Kidney glomerular epithelial cell (primary cell): Measurements from ENCODE around the gene FLRT3.

Experiments
- DNase-seq: peaks from one replicate; lab custom pipeline; 2025; lab: John Stamatoyannopoulos, UW

FLRT3 gene

DNA sequence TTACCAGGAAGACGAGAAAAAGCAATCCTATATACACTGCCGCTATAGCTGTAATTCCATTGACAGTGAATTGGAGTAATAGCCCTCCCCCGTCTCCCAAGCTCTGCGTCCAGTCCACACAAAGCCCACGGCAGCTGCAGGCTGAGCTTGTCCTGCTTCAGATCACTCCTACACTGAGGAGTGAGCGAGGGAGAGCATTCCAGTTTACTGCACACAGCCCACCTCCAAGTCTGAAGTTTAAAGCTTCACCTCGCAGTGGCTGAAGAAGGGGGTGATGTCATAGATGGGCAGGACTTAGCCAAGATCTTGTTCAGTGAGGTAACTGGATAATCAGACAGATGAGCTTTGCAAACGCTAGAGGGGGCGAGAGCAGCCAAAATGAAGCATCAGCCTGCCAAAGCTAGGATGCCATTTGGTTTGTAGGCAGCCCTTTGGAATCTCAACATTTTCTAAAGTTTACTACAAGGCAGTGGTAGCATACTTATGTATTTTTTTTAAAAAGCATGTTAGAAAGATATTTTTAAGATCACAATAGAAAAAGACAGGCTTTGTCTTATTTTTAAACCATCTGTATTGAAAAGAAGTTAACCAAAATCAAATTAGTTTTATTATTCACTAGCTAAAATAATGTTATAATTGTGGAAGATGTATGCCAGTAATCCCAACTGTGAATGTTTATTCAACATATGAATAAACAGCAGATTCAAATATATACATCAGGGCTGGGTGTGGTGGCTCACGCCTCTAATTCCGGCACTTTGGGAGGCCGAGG lies at the start of gene FLRT3:
FLRT3 (minus strand) TSS at position 213 of the 772 bp plus-strand sequence. CDS start 10,106 bp downstream, outside the sequence.
- peak; percentile 98 for DNase-seq

DNA sequence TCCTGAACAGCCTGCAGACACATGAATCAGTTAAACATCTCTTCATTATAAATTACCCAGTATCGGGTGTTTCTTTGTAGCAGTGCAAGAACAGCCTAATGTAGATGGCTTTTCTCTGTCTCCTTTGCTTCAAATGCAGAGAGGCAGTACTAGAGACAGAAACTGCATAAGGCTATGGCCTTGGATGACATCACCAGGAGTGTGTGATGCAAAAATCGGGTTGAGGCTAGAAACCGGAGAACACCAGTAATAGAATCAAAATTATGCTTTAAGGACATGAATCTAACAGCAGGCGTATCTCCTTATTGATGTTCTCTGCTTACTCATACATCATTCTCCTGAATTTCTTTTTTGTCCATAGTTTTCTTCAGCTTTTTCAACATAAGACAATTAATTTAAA lies 49.3 kb upstream of the FLRT3 start:
- no peak for DNase-seq

DNA sequence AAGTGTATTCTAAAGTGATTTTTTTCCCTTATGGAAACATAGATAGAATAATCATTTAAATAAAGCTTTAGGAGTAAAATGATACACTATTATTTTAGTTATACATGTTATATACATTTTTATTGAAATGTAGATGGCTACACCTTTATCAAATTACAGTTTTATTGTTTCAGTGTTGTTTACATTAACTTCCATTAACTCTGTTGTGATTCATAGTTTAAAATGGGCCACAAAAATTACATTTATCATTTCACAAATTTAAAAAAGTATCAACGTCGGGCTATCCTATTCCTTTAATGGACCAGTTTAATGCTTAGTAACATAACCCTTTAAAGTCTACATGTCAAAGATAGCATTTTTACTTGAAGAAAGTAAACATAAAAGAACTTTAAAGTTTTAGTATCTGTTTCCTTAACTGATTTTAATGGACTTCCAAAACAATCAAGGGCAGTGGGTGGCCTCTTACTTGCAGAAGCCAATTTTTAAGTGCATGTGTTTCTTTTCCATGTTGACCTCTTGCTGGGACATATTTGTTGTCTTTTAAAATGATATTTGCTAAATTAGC lies 47.8 kb upstream of the FLRT3 start:
- no peak for DNase-seq

DNA sequence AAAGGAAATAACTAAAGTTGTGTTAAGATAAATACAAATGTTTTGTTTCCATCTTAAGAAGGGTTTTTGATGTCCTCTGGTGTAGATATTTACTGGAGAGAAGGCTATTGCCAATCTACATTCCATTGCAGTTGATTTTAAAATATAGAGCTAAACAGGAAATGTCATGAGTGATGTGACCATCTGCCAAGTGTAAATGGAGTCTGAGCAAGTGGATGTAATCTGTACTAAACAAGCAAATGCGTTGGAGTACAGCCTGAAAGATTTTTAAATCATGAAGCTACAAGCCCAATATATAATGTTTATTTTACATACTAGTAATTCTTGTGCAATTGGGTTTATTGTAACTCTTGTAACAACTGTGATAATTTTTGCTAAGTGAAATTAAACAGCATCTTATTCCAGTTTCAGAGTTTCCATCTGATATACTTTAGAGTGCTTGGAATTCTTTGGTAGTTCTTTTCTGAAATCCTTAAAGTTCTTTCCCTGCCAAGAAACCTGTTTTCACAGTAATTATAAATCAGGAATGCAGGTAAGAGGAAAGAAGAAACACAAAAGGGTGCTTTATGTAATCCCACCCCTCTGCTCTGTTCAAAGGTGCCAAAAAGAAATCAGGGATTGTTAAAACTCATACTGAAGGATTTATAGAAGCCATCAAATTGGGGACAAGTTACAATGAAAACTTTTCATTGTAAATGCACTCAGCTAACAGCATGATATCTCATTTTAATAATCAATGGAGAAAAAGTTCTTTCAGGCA lies 47.2 kb upstream of the FLRT3 start:
- no peak for DNase-seq

DNA sequence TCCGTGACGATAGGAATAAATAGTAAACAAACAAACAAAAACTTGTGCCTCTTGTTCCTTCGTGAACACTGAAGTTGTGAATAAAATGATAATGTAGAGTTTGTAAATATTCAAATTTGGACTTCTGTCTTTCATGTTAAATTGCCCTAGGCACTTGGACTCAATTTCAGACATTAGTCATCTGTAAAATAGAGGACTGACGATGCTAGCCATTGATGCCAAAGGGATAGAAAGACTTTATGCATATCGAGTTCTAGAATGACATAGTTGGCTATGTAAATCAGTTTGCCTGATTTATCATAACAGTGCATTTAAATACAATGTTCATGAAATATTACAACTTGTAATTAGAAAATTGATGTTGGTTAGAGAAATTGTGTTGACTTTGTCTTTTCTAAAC lies 45.9 kb upstream of the FLRT3 start:
- DNase-seq, result no peak

DNA sequence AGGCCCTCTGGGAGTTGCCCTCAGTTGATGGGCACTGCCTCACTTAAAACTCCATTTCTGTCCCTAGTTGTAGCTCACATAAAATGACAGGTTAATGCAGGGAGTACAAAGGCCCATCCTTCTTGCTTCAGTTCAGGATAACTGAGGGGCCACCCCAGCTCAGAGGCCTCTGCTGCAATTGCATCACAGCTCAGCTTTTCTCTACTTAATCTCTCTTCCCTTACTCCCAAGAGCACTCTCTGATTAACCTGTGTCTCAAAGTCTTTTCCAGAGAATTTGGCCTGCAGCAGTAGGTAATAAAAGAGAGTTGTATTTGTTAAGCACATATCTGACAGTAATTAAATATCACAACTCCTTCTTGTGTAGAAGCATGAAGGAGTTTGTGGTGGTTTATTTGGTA lies 40.9 kb upstream of the FLRT3 start:
- DNase-seq, result no peak

DNA sequence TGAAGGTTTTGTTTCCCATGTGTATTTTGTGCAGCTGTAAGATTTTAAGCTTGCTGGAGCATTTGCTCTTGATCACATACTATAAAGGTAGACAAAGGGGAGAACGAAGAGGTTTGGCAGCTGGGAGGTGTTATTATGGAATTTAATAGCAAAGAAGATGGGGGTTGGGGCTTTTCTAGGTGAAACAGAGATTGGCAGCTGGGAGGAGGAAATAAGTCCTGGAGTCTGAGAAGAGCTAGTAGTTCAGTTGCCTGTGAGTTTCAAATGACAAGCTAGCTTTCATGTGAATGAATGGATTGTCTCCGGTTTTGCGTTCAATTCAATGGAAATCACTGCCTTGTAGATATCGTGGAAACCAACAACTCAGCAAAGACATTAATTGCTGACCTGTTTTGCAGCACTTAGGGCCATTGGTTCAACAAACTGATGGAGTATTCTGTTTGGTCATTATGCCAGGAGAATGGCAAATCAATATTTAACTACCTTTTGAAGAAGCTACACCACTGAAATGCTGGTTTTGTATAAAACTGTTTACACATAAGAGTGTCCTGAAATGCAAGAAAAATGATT lies 38.1 kb upstream of the FLRT3 start:
- no peak for DNase-seq

DNA sequence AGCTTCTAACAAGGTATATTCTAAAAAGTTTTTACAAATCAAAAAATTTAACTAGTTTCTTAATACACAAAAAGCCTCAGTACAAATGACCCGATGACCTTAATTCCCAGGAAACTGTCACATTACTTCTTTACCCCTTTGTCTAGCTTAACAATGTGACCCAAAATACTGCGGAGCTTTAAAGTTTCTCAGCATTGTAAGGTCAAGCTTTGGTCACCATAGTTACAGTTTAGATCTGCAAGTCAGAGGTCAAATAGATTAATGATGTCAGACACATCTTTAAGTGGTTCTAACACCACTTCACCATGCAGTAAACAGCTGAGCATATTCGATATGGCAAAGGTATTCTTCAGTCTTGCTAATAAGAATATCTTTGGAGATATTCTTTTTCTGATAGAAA lies 36.8 kb upstream of the FLRT3 start:
- DNase-seq, result no peak

DNA sequence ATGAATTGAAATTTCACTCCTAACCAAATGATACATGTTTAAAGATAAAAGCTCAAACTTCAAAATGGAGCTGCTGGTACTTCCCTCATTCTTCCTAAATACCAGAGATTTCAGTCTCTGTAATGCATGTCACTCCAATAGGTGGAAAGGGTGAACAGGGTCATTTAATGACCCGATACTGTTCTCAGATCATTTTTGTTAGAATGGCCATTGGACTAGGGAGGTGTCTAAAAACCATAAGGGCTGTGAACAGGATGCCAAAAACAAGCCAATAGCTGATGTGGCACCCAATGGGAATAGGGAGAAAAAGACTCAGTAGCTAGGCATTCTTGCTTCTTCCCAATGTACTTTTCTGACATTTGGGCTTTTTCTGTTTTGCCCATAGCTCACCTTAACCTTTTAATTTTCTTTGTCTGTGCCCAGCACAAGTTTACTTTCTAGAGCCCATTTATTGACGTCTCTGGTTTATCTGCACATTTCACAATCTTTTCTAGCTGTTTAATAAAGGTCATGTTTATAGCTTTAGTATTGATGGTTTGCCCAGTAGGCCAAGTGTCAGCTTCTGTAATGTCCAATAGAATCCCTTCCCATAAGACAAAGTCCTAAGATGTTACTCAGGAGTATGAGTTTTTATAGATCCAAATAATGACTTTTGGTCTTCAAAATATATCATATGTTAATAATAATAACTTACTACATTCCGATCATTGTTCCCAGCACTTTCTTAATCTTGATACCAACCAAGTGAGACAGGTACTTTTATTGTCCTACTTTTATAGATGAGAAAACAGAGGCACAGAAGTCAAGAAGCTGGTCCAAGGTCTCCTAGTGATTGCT lies 24.3 kb upstream of the FLRT3 start:
- DNase-seq, result no peak

DNA sequence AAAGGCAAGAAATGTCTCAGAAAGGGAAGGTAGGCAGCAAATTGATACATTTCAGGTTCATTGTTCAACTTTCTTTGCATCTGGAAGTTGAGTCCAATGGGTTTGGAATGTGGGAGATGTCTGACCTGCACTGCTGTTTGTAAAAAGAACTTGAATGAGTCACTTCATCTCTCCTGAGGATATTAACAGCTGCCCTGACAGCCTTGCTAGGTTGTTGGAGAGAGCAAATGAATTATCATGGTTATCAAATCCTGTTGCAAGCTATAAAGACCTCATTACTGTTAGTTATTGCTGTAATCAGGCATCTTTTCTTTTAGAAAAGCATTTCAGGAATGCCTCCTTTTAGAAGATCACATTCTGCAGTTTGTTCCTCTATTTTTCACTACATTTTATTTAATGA lies 23.0 kb upstream of the FLRT3 start:
- peak; percentile 55 for DNase-seq

DNA sequence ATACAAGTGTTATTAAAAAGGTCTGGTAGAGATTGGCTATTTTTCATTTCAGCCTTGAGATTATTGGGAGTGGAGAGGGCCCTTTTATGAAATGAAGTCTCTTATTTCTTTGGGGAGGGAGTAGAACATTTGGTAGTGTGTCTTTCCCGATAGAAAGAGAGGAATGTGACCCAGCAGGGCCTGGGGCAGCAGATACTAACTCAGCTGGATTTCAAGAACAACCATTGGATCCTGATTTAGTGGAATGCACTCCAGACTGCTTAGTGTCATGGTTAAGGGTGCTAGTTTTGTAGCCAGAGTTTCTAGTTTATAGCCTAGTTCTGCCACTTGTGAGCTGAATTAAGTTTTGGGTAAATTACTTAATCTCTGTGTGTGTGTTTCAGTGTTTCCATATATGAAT lies 18.4 kb upstream of the FLRT3 start:
- no peak for DNase-seq

DNA sequence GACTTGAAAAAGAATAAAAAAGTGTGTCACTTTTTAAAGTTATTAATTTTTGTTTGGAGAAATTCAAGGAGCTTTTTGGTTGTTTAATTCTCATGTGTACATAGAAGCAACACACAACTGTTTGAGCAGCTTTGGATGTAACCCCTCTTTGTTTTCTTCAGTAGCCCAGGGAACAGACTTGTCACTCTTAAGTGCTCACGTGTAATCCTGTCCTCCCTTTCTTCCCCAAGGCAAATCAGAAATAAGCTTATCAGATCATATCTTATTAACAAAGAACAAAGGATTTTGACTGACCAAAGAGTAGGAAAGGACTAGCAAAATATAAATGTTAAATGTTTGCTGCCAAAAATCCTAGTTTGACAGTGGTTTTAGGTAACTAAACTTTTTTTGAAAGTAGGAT lies 7.3 kb upstream of the FLRT3 start:
- DNase-seq, result no peak

DNA sequence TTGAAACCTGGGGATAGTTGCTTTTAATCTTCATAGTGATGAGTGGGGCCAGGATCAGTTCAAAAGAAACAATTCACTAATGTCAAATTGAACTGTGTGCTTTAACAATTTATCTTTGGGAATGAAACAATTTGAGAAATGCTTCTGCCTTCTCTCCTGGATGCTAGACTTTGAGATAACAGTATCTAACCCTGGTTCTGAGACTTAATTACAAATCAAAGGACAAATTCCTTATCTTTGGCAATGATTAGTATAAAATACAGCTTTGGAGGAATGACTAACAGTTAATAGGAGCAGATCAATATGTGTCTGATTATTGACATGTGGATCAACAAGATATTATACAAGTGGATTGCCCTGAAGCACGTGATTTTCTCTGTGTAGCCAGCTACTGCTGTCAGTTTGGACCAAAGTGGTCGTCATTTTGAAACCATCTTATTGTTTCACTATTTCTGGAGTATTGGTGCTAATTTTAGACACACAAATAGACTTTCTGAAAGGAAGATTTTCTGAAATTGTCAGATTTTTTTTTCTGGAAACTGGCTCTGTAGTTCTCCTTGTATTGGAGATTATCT lies 6.2 kb upstream of the FLRT3 start:
- no peak for DNase-seq

DNA sequence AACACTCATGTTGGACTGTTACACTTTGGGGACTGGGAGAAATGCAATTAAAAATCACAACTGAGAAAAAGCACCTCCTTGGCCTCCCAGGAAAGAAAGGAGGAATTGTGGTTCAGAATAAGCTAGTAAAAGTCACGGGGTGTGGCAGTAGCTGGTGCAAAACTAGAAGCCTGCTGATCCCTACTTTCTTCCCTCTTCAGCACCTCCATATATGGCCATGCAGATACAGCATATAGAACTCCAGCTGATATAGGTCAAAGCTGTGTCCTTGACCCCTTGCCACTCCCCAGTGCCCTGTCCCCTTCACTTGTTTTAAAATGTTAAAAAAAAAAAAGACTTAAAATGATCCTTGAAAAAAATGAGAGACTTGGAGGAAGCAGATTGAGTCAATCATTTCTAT lies 5.5 kb upstream of the FLRT3 start:
- DNase-seq, result no peak

DNA sequence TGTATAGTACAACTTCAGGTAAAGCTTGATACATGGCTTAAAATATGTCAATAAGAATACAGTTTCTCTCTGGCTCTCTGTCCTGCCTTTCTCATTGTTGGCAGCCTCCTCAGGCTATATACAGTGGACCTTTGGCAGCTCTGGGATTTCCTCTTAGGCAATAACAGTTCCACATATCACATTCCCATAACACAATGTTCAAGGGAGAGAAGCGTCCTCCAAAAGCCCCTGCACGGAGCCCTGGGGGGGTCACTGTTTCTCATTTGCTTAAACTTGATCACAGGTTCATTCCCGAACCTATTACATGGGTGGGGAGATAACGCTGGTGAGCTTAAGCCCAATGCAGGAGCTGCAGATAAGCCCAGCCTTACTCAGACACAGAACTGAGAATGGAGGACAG lies 4.4 kb upstream of the FLRT3 start:
- DNase-seq, result no peak

DNA sequence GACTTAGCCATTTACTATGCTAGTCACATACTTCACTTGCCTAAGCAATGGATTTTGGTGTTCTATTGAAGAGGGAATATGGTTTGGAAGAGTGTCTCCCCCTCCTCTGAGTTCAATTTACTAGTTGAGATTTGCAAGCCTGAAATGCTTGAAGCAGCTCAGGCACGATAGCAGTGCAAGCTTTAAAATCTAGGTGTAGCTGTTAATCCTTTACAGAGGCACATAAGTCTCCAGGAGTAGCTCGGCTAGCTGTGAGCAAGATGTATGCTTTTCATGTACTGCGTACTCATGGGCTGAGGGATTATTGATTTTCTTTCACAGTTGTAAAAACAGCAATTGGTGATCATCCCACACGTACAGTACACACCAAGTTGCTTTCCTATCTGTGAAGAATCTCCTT lies 726 bp downstream of the FLRT3 start:
- peak; percentile 52 for DNase-seq

DNA sequence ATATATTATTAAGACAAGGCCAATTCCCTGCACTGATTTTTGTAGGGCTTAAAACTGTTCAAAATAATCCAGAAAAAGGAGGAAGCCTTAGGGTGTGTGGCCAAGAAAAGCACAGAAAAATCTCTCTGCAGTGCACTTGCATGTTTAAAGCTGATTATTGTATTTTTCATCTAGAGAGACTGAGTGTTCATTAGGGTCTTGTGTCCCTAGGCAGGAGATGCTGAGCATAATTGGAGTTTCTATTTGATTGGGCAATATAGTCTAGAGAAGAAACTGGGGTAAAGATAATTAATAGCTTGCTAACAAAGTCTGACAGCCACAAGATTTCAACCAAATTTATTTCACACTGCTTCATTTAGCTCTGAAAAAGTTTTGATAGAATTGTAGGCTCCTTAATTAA lies 2.4 kb downstream of the FLRT3 start:
- no peak for DNase-seq

DNA sequence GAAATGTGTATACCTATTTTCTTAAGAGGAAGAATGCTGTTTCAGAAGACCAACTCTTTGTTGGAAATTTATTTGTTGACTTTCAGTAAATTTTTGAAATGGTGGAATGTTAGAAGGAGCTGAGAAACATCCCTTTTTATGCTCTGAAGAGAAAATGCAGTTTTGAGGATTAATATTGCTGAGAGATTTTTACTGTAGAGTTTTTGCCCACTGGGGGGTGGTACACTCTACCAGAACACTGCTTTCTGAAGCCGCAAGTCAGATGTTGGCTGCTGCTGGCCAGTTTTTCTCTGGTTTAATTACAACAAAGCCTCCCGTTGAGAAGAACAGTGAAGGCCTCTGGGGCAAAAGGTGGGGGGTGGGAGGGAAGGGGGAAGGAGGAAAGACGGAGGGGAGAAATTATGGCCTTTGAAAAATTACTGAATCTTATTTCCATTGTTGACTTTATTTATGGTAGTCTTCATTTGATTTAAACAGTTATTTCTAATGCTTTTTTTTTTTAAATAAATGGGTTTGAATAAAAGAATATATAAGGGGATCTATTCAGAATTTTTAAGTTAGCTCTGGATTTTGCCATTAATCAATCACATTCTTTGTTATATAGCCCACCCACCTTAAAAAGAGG lies 3.0 kb downstream of the FLRT3 start:
- peak; percentile 72 for DNase-seq

DNA sequence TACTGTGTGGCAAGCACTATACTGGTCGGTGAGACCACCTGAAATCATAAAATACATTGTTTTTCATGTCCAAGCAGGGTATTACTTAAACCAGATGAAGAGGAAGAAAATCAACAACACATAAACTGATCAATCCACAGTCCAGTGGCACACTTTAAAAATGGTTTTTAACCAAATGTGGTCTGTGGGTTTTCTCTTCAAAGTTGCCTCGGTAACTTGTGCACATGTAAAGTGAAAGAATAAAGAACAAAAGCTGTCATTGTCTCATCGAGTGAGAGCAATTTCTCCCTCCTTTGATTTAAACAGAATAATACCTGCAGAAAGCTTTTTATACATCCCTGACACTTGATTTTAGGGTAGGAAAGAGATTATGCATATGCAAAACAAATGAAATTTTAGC lies 3.7 kb downstream of the FLRT3 start:
- DNase-seq, result no peak

DNA sequence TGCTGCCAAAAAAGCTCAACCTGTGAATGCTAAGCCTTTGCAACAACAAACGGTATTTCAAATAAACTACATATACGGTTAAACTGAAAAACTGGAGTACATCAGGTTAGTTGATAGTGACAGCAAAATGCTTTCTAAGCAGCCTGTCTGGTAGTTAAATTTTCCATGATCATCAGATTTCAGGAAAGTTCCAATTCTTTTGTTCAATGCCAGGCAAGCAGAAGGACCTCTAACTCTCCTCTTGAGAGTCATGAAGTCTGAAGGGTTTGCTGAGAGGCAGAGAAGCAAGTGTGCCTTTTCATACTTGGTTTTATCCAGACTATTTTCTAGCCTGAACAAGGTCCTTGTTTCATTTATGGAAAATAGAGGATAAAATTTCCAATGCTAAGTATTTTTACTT lies 4.5 kb downstream of the FLRT3 start:
- DNase-seq, result no peak

DNA sequence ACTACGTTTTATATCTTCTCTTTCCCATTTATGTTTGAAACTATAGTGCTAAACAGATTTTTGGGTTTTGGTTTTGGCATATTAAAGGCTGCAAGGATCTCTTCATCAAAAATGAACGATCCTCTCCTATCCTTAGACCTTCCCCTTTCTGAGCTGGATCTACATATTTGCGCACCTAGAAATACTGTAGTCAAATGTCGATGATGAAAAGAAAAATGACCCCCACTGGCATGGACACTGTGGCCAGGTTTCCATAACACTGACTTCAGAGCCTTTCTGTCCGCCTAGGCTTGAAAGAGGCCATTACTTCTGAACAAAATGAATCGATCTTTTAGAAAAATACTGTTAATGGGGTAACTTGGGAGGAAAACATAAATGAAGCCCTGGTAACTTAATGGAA lies 5.8 kb downstream of the FLRT3 start:
- DNase-seq, result no peak
